OCI-M1 (cell line): ENCODE results near the gene GPD1L.

Experiments used
- DNase-seq: peaks from one replicate; lab custom pipeline; 2025; lab: John Stamatoyannopoulos, UW

The GPD1L gene

DNA sequence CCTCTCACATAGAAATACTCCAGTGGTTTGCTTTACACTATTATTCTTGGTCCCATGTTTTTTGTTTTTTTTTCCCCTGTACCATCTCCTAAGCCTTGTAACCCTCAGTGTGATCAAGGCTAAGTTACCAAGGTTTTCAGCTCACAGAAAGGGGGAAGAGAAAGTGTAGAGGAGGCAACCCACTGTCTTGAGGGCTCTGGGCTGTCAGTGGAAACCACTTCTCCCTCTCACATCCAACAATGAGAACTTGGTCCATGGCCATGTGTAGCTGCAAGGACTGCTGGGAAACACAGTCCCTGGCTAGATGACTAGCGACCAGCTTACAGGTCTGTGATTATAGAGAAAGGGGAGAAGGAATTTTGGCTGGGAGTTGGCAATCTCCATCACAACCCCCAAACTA lies 30.3 kb downstream of the GPD1L start:
- DNase-seq, result no peak

DNA sequence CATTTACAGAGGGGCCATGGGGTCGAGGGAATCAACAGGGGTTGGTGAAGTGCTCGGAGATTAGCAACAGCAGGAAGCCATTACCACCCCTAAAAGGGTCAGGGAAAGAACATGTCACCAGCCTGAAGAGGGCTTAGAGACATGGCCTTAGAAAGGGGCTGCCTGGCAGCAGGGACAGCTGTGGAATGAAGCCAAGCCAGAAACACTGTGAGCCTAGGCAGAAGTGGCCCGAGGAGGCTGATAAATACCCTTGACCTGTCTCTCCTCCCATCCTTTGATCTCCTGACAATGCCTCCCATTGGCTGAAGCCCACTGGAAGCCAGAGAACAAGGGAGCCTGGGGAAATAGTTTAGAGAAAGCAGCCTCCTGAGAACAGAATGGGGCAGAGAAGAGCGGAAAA lies 31.4 kb downstream of the GPD1L start:
- DNase-seq, result no peak

DNA sequence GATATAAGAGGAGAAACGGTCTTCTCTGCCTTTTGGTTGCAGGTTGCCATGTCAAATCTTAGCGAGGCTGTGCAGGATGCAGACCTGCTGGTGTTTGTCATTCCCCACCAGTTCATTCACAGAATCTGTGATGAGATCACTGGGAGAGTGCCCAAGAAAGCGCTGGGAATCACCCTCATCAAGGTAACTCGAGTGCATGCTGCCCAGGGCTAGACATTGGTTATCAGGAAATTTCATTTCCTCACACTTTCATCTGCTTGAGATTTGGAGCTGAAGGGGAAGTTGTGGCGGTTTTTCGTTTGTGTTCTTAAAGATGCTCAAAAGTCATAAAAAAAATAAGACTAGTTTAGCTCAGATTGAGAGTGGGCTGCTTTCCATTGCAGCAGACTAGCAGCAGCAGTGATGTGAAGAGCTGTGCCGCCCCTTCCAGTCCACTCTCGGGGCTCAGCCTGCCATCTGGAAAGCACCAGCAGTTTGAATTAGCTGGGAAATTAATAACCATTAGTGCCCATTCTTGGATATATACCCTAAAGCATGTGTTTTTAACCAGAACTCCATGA lies 32.2 kb downstream of the GPD1L start:
- DNase-seq, result peak; percentile 29

DNA sequence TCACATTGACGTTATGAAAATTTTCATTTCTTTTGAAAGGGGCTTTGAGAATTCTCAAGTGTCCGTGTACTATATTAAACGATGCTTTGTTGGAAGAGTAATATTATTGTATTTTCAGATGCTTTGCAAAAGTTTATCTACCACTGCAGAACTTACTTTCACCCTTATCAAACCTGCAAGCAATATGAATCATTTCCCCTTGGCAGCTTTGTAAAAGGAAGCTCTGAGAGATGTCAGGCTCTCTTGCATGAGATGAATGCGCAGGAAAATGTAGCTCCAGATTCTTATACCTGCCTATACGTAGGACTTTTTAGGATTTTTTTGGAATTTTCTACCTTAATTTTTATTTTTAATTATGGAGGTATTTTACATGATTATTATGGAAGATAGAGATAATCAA lies 34.5 kb downstream of the GPD1L start:
- peak; percentile 78 for DNase-seq

DNA sequence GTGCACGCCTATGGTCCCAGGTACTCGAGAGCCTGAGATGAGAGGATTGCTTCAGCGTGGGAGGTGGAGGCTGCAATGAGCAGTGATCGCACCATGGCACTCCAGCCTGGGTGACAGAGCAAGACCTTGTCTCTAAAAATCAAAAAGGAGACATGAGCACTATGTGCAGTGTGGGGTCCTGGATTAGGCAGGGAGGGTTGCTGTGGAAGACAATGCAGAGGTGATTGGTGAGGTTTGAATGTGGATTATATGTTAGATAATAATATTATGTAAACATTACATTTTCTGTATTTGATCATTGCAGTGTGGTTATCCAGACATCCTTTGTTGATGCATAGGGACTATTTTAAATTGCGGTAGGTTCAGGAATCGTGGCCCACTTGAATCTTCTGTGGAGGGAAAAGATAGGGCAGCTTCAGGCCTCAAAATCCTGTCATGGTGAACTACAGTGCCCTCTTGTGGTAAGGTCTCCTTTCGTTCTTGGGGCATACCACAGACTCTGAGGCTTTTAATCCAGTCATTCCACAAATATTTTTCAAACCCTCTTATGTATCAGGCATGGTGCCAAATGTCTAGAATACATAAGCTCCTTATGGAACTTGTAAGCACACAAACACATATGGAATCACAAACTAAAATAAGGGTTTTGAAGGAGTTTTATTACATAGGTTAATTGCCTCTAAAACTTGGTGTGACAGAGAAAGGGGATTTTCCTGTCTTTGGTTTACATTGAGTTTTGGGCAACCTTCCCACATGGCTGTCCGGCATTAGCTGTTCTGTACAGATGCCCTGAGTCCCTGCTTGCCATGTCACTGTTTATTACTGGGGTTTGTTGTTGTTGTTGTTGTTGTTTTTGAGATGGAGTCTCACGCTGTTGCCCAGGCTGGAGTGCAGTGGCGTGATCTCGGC lies 37.7 kb downstream of the GPD1L start:
- DNase-seq, result peak; percentile 85

DNA sequence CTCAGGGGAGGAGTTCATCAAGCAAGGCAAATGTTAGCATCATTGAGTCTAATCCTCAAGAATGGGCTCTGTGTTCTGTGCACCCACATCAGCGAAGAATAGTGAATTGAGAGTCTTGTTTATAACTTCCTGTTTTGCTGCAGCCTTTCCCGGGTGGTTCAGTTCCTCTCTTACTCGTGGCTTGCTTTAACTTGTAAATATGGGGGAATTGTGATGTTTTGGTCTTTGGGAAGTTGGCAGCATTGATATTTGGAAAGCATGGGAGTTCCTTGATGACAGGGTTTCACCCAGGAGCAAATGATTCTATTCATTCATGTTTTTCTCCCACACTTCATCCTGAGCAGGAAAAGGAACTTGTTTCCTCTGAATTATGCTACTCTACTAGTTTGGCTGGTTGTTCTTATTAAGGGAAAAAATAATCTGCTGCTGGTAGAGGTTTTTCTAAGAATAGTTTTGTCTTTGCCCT lies 40.4 kb downstream of the GPD1L start:
- DNase-seq, result peak; percentile 37

DNA sequence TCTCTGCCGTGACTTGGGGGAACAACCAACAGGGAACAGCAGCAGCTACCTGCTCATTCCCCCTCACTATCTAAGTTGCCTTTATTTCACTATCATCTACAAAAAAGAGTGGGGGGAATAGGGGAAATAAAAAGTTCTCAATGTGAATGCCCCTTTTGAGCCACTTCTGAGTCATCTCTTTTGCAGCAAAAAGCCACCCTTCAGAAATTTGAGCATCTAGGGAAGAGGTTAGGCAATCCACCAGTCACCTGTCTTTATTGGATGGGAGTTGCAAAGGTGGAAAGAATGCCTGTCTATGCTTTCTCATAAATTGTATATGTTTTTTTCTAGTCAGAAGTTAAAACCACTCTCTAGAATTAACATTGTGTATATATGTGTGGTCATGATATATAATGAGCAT lies 41.1 kb downstream of the GPD1L start:
- DNase-seq, result no peak

DNA sequence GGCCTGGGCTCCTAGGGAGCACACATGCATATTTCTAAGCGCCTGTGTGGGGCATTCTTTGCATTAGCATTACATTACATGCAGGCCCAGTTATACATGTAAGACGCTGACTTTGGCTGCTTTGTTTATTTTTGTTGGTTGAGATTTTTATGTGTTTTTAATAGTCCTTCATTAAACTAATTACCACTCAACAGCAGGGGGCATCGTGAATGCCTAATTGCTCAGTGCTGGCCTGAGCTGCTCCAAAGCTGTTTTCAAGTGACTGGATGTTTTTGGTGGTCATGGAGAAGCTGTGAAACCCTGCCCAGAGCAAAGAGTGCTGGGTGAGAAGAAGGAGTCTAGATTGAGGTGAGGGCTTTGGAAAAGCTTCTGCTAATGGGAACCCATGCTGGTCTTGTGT lies 41.5 kb downstream of the GPD1L start:
- peak; percentile 3 for DNase-seq

DNA sequence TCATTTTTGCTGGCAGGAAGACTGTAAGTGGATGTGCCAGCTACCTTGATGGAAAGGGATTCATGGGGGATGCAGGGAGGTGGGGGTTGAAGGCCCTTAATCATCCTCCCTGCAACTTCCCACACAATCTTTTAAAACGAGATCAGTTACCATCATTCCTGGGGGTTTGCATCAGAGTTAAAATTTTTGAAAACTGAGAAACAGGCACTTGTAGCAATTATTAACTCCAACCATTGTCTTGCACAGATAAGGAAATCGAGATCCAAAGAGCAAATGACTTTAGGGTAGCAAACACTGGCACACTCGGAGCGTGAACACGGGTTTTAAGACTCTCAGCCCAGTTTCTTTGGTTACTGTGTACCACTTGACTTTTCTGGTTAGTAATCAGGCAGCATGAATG lies 41.9 kb downstream of the GPD1L start:
- DNase-seq, result no peak

DNA sequence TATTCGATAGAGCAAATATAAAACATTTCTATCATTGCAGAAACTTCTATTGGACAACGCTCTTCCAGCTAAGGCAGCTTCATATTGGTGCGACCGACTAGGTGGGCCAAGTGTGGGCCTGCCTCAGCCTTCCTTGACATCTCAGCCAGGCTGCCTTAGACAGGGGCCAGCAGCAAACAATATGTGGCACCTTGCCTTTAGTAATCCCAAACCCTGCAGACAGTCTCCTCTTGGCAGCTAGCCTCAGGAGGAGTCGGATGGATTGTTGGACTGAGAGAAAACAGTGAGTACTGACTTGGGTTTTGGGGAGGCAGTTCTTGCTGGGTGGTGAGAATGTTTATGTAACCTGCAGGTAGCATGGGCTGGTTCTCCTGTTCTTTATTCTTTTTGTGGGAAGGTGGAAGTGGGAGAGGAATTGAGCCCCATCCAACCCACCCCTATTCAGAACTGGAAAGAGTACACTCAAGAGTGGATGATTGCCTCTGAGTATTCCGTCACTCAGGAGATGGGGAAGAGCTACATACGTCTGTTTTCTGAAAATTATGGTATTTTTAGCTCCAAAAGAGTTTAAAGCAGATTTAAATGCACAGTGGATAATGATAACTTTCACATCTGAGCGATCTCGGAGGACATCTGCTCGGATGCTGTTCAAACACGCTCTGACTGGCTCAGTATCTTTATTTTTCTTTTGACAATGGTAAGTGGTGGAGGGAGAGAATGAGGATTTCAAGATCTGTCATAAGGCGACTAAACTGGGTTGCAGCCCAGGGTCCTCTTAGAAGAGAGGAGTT lies 47.2 kb downstream of the GPD1L start:
- no peak for DNase-seq

DNA sequence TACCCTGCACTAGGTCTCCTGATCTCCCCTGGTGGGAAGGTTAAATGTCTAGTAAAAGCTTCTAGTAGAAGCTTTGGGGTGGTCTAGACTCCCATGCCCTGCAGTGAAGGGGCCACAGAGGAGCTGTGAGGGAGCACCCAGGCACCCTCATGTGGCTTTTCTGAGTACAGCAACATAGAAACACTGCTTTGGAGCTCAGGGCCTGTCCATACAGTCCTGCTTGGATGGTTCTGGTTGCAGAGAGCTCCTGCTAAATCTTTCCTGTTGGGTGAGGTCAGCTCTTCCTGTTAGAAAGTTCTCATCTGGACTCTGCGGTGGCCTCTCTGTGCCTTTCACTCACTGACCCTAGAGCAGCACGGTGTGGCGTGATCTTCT lies 47.8 kb downstream of the GPD1L start:
- no peak for DNase-seq

DNA sequence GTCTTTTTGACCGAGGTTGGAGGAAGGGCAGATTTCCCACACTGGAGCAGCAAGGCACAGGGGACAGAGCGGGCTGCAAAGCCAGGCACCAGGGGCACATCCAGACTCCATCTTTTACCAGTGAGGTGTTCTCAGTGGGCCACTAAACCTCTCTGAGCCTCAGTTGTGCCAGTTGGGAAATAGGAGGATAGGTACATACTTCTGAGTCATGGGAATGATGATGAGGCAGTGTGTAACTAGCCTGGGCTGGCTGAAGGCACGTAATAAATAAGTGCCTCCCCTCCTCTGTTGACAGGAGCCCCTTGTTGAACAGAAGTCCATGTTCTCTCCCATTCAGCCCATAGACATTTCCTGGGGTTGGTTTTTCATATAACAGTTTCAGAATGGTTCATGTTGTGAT lies 48.7 kb downstream of the GPD1L start:
- DNase-seq, result no peak

DNA sequence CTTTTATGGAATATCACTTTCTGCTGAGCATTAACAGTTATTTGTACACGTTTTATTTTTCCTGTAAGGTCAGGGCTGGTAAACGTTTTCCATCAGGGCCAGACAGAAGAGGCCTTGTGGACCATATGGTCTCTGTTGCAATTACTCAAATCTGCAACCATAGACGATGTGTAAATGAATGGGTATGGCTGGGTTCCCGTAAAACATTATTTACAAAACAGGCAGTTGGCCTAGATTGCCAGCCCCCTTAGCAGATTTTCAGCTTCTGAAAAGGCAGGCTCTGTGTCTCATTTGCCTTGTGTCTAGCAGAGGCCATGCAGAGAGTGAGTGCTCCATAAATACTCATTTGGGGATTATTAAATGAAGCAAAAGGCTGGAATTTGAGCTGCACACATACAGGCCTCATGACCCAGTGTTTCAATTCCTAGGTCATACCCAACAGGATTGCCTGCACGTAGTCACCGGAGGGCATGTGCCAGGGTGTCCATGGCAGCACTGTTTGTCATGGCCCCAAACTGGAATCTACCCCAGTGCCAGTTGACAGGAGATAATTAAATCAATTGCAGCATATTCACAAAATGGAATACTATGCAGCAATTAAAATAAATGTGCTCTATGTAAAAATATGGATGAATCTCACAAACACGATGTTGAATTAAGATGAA lies 51.3 kb downstream of the GPD1L start:
- no peak for DNase-seq

DNA sequence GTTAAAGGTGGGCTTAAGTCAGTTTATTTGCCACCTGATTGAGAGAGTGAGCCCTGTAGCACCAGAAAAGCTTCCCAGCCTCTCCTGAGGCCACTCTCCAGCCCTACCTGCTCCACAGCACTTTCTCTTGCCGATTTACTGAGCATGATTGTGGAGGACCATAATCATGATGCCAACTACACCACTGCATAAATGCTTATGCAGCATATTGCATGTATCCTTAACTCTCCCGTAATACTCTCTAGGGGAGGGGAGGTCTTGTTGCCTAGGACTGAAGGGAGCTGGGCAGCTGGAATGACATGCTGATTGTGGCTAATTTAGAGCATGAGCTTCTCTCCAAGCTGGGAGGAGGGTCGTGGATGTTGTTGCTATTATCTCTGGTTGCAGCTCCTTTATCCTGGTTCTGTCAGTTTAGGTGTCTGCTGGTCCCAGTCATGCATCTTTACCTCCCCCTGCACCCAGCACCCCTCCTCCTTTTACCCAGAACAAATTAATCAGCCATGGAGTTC lies 54.3 kb downstream of the GPD1L start:
- no peak for DNase-seq

DNA sequence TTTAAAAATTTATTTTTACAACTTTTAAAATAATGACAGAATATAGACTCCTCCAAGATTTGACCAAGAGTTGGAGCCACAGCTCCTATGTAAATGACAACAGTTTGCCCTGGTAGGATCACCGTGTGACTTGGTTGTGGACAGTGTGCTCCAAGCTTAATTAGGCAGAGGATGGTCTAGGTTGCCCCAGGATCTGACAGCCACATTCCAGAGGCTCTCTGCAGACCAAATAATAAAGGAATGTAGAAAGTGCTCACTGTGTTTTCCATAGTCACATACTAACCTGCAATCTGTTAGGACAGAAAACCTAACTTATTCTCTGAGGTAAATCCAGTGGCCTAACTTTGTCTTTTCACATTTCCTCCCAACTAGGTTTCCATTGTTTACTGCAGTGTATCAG lies 59.0 kb downstream of the GPD1L start:
- DNase-seq, result no peak

DNA sequence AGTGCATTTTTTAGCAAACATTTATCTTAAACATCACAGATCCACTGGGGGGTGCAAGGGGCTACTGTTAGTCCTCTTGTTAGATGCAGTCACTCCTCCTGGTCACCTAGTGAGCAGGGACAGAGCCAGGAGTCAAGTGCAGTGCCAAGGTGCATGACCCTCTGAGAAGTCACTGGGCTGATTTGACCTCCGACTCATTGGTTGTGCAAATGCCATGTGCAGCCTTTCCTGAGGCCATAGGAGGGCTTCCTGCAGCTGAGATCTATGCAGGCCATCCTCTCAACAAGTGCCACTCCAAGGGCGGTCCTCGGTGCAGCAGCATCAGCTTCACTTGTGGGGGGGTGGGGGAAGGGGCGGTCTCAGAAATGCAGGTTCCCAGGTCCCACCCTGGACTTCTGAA lies 60.2 kb downstream of the GPD1L start:
- DNase-seq, result no peak

DNA sequence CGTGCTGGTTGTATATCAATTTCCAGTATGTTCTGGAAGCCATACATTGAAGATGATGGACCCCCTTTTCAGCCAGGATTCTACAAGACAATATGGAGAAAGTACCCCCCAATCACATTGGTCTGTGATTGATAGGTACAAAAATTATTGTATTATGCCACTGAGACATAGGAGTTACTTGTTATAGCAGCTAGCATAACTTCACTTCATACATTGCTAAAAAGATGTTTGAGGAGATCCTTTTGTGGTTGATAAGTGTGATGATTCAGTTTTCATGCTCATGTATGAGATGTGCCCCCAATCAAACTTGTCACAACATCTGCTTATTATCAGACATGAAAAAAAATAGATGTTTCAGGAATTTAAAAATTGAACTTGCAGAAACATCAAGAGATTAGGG lies 66.0 kb downstream of the GPD1L start:
- no peak for DNase-seq

DNA sequence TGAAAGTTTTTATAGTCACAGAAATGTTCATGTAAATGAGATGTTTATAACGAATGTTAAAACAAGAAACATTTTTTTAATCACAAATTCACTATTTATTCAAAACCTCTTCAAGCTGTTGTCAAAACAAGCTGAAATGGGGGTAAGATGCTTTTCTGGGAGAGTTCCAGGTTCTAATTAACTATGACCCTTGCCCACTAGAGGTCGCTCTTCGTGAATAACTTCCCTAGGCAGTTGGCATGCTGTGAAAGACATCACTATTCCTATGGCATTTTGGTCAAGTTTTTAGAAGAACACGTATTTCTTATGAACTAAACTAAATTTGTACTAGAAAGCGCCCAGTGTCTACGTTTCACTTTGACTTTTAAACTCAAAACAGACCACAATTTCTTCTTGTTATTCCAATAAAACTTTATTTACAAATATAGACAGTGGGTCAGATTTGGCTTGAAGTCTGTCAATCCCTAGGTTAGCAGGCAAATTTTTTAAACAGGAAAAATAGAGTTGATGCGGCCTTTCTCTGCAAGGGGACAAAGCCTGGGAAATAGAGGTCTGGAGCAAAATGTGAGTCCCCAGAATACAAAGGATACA lies 69.3 kb downstream of the GPD1L start:
- peak; percentile 75 for DNase-seq

DNA sequence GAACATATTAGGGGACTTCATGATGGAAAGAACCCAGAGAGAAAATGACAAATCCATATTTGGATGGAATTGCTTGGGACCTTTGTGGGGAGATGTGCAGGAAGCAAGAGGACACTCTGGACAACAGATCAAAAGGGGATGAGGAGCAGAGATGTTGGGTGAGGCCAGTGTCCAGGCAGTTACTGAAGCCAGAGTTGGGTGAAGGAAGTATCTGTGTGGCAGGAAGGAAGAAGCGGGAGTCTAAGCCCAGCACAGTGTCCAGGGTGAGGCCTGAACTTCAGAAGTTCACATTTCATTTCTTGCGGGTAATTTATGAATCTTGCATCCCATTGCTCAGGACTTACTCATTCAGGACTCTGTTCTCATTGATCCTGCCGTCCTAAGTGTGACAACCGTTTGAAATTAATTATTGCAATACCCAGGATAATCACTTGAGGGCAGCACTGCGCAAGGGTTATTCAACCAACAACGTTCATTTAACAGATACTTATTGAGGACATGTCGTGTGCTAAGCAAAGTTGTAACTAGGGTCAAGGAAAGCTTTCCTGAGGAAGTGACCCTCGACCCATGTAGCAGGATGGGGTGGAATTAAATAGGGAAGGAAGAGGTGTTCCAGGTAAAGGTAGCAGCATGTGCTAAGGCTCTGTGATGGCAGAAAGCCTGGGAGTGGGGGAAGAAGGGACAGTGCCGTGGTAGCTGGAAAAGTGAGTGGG lies 70.7 kb downstream of the GPD1L start:
- DNase-seq, result peak; percentile 88

DNA sequence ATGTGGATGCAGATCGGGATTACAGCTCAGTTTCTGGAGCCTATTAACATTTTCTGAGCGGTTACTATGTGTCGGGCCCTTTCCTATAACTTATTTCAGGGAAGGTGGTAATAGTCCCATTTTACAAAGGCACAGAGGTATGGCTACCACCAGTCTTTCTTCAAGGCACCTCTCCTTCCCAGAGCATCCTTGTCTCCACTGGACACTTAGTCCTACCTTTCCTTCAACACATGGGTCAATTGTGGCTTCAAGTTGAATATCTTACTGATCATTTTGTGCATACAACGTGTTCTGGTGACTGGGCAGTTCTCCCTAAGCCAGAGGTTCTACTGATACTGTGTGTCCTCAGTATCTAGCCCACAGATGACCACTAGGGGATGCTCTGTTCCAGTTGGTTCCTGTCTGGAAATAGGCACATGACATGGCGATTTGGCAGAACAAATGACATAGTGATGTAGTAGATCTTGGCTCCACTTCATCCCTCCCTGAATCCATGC lies 71.3 kb downstream of the GPD1L start:
- peak; percentile 89 for DNase-seq
